A549 (cell line): Measurements from ENCODE around the gene LRP4. TPM values are rescaled to one million over a fixed set of nuclear protein-coding genes. Genes with fewer than 3 reads are reported as not detected.

Experiments
- ATAC-seq, 2 experiments: fragments of 200-7000 bp in 1 of 2; fragments of >200 bp in 1 of 2; cut with Nextera tagmentation in 1 of 2; cut with Tn5 transposase in 1 of 2; 3 replicates each; pipeline versions ENCODE4 v1.8.0 to v1.9.1; 2018 to 2020; ENCODE audit warnings: mild to moderate bottlenecking in 1 of 2, moderate library complexity in 1 of 2
- CTCF ChIA-PET: fragments of 300-600 bp; sonication (Branson Sonifier 250); formaldehyde crosslinking; extraction: SDS; loops from one replicate; lab custom pipeline; 2021; ENCODE audit warnings: antibody characterized with exemption, inconsistent platforms; lab: Yijun Ruan, JAX
- POLR2A ChIA-PET: fragments of 350-600 bp; formaldehyde crosslinking; extraction: SDS; loops from one replicate; lab custom pipeline; 2021; ENCODE audit warnings: antibody characterized with exemption, inconsistent platforms; lab: Yijun Ruan, JAX
- DNase-seq, 2 experiments: peaks; one replicate each; pipeline versions ENCODE4 v3.0.0 to v3.0.0-alpha.2; 2011 to 2016; ENCODE audit warnings: low read depth in 1 of 2, low spot score in 1 of 2
- FAIRE-seq: peaks from 2 replicates; lab custom pipeline; 2011; peaks lifted over from hg19 to GRCh38; lab: Jason Lieb, UNC
- H3K27ac ChIP-seq, 2 experiments: fragments of >200 bp; sonication (Bioruptor Twin); formaldehyde crosslinking; 3 replicates each; pipeline ENCODE4 v1.5.1; 2016 to 2017
- H3K4me1 ChIP-seq: fragments of >200 bp; sonication (Bioruptor Twin); formaldehyde crosslinking; 3 replicates; pipeline ENCODE4 v1.6.1; 2016
- H3K4me2 ChIP-seq: fragments of >200 bp; sonication (Bioruptor Twin); formaldehyde crosslinking; 3 replicates; pipeline ENCODE4 v1.6.1; 2016
- H3K4me3 ChIP-seq: fragments of >200 bp; sonication (Bioruptor Twin); formaldehyde crosslinking; 3 replicates; pipeline ENCODE4 v1.5.1; 2016
- H3K9me3 ChIP-seq: fragments of >200 bp; sonication (Bioruptor Twin); formaldehyde crosslinking; 3 replicates; pipeline ENCODE4 v1.6.1; 2016
- BCL3 ChIP-seq: fragments of >200 bp; sonication (Bioruptor Twin); formaldehyde crosslinking; IDR thresholded peaks from 3 replicates; pipeline ENCODE4 v1.6.1; 2016
- BHLHE40 ChIP-seq: IDR thresholded peaks from 2 replicates; pipeline ENCODE4 v1.6.1; 2012; ENCODE audit warnings: low read depth, low read length, inconsistent platforms
- CBX2 ChIP-seq: fragments of 200-600 bp; sonication (generic); IDR thresholded peaks from 2 replicates; pipeline ENCODE4 v1.6.1; 2016; ENCODE audit warnings: low read depth, mild to moderate bottlenecking, borderline replicate concordance
- CEBPB ChIP-seq, 2 experiments: fragments of >200 bp in 1 of 2; sonication (Bioruptor Twin) in 1 of 2; formaldehyde crosslinking in 1 of 2; IDR thresholded peaks; 2 replicates each; pipeline ENCODE4 v1.6.1; 2012 to 2016
- CHD2 ChIP-seq: fragments of 150-350 bp; IDR thresholded peaks from 2 replicates; pipeline ENCODE4 v1.6.1; 2014; ENCODE audit warnings: low read length; ENCODE audit not compliant: partially characterized antibody
- CHD4 ChIP-seq: fragments of 200-600 bp; sonication (generic); IDR thresholded peaks from 2 replicates; pipeline ENCODE4 v1.6.1; 2016; ENCODE audit warnings: antibody characterized with exemption, mild to moderate bottlenecking, borderline replicate concordance
- EHF ChIP-seq: fragments of 250-450 bp; sonication (Bioruptor Pico); IDR thresholded peaks from 2 replicates; pipeline ENCODE4 v1.5.0; 2020; ENCODE audit warnings: mild to moderate bottlenecking
- ELK1 ChIP-seq: fragments of 150-350 bp; IDR thresholded peaks from 2 replicates; pipeline ENCODE4 v1.6.1; 2014; ENCODE audit warnings: low read depth, mild to moderate bottlenecking, low read length
- FOSB ChIP-seq: fragments of 250-450 bp; sonication (Bioruptor Pico); IDR thresholded peaks from 2 replicates; pipeline ENCODE4 v1.5.0; 2020; ENCODE audit warnings: mild to moderate bottlenecking, moderate library complexity
- FOSL2 ChIP-seq, 2 experiments: fragments of 450-650 bp in 1 of 2; fragments of >200 bp in 1 of 2; sonication (Bioruptor Twin) in 1 of 2; formaldehyde crosslinking; IDR thresholded peaks; 2 replicates each; pipeline versions ENCODE4 v1.5.0 to v1.6.1; 2016 to 2020; ENCODE audit warnings: mild to moderate bottlenecking in 1 of 2, moderate library complexity in 1 of 2
- FOXS1 ChIP-seq: fragments of 250-450 bp; sonication (Bioruptor Pico); IDR thresholded peaks from 2 replicates; pipeline ENCODE4 v1.5.0; 2020; ENCODE audit warnings: mild to moderate bottlenecking, moderate library complexity
- HMGXB4 ChIP-seq: fragments of 250-450 bp; sonication (Bioruptor Pico); IDR thresholded peaks from 2 replicates; pipeline ENCODE4 v1.5.0; 2021; ENCODE audit warnings: mild to moderate bottlenecking, moderate library complexity, borderline replicate concordance
- HOXB13 ChIP-seq: fragments of 250-450 bp; sonication (Bioruptor Pico); IDR thresholded peaks from 2 replicates; pipeline ENCODE4 v1.5.0; 2020; ENCODE audit warnings: low read depth, mild to moderate bottlenecking, moderate library complexity
- KDM5A ChIP-seq: fragments of 200-600 bp; sonication (generic); IDR thresholded peaks from 2 replicates; pipeline ENCODE4 v1.6.1; 2016; ENCODE audit warnings: antibody characterized with exemption, mild to moderate bottlenecking
- MAFK ChIP-seq: fragments of 450-650 bp; IDR thresholded peaks from 2 replicates; pipeline ENCODE4 v1.6.1; 2014; ENCODE audit not compliant: partially characterized antibody
- MAX ChIP-seq: IDR thresholded peaks from 2 replicates; pipeline ENCODE4 v1.6.1; 2012
- MAZ ChIP-seq: fragments of 150-350 bp; IDR thresholded peaks from 2 replicates; pipeline ENCODE4 v1.6.1; 2014; ENCODE audit warnings: antibody characterized with exemption, low read depth, low read length, borderline replicate concordance
- PHF8 ChIP-seq: fragments of 200-600 bp; sonication (generic); IDR thresholded peaks from 2 replicates; pipeline ENCODE4 v1.6.1; 2016; ENCODE audit warnings: low read depth, mild to moderate bottlenecking, antibody characterized with exemption, moderate library complexity, borderline replicate concordance
- POLR2A ChIP-seq: IDR thresholded peaks from 2 replicates; pipeline ENCODE4 v1.6.1; 2012; ENCODE audit warnings: mild to moderate bottlenecking, low read length
- REST ChIP-seq: fragments of 200-600 bp; sonication (generic); IDR thresholded peaks from 2 replicates; pipeline ENCODE4 v1.6.1; 2016; ENCODE audit warnings: antibody characterized with exemption, mild to moderate bottlenecking, moderate library complexity
- SMC3 ChIP-seq: fragments of >200 bp; sonication (Bioruptor Twin); formaldehyde crosslinking; IDR thresholded peaks from 3 replicates; pipeline ENCODE4 v1.6.1; 2018; ENCODE audit warnings: inconsistent platforms
- SREBF2 ChIP-seq: fragments of 450-650 bp; IDR thresholded peaks from 2 replicates; pipeline ENCODE4 v1.6.1; 2014; ENCODE audit warnings: mild to moderate bottlenecking, moderate library complexity
- ZC3H11A ChIP-seq: fragments of 450-650 bp; IDR thresholded peaks from 2 replicates; pipeline ENCODE4 v1.6.1; 2014; ENCODE audit warnings: antibody characterized with exemption, mild to moderate bottlenecking
- ZNF302 ChIP-seq: fragments of 250-450 bp; sonication (Bioruptor Pico); IDR thresholded peaks from 2 replicates; pipeline ENCODE4 v1.9.0; 2021; ENCODE audit warnings: inconsistent platforms, mild to moderate bottlenecking, moderate library complexity
- ZSCAN20 ChIP-seq: fragments of 250-450 bp; sonication (Bioruptor Pico); IDR thresholded peaks from 2 replicates; pipeline ENCODE4 v1.8.0; 2022; ENCODE audit warnings: mild to moderate bottlenecking, moderate library complexity
- WGBS: methylation state at CpG from one replicate; pipeline ENCODE4 v1.1.6; 2017; ENCODE audit errors: missing lambda C conversion rate; 5-methylcytosine and 5-hydroxymethylcytosine counted together
- polyA plus RNA-seq, 4 experiments: library from polyadenylated mRNA; depleted of rRNA in 3 of 4; stranded (reverse); fragments of >200 nt; fragmentation: RNase III in 1 of 4; extraction: RNeasy Plus Mini Kit Qiagen cat#74134 plus additional on column Dnase treatment in 1 of 4; gene quantifications; 2 replicates in 3 of 4; 3 replicates in 1 of 4; pipeline ENCODE4 v1.2.3, GENCODE V29; 2011 to 2017

LRP4 gene
- polyA plus RNA-seq, 2 of the 4 experiments (the other 2 are of a cell fraction): 4.0 to 6.4 TPM

- H3K27ac ChIP-seq: no peak overlapping the region
- no peak overlapping the region for H3K4me2 ChIP-seq
- no peaks in the 10 kb centered on the region for H3K4me1 ChIP-seq
- ChIA-PET CTCF (interaction anchor here (3.6 kb wide), 1 partner anchor 284 kb away, joined by 16 read pairs; no protein-coding TSS in a partner anchor), POLR2A (no interaction called here)
- ATAC-seq (no peak), FAIRE-seq (no peak), DNase-seq (no peak)
- H3K4me3 ChIP-seq: no peak overlapping the region
- H3K9me3 ChIP-seq: no peaks in the 10 kb centered on the region
- TF ChIP-seq CEBPB (IDR thresholded peaks at IDR 0.05) (no peak), ZC3H11A (no peak), ELK1 (no peak), HMGXB4 (CRISPR knock-in tag) (no peak), CHD4 (no peak), FOSL2 (IDR thresholded peaks at IDR 0.05) (no peak), FOSL2 (CRISPR knock-in tag; IDR thresholded peaks at IDR 0.05) (no peak)
- 89% methylated on average over 6 of the region's 6 CpGs for WGBS
These were observed 49.4 kb downstream of the LRP4 start for GRCh38 chr11:46868912-46869311.

GRCh38 chr11:46865340-46865739 lies 53.0 kb downstream of the LRP4 start:
- Histone ChIP-seq H3K4me2 (no peak overlapping the region), H3K9me3 (no peaks in the 10 kb centered on the region), H3K4me1 (no peaks in the 10 kb centered on the region), H3K27ac (no peak overlapping the region), H3K4me3 (no peak overlapping the region)
- no peak for TF ChIP-seq MAFK
- TF ChIP-seq HOXB13 (CRISPR knock-in tag): no peak
- TF ChIP-seq PHF8: no peak
- TF ChIP-seq FOXS1 (CRISPR knock-in tag): no peak
- TF ChIP-seq ZSCAN20 (CRISPR knock-in tag): no peak
- TF ChIP-seq ZNF302 (CRISPR knock-in tag): no peak
- no peak for TF ChIP-seq MAZ
- no peak for TF ChIP-seq KDM5A
- TF ChIP-seq CBX2: no peak
- TF ChIP-seq SMC3: no peak
- TF ChIP-seq BCL3: no peak
- TF ChIP-seq BHLHE40: no peak
- TF ChIP-seq SREBF2: no peak
- TF ChIP-seq CHD2: no peak
- TF ChIP-seq MAX: no peak
- no peak for TF ChIP-seq REST
- TF ChIP-seq EHF (CRISPR knock-in tag): no peak
- TF ChIP-seq POLR2A: no peak
- TF ChIP-seq FOSB (CRISPR knock-in tag): no peak
- FAIRE-seq (no peak), DNase-seq (no peak), ATAC-seq (no peak)
- ChIA-PET POLR2A (no interaction called here), CTCF (no interaction called here)
- 71% methylated on average over 2 of the region's 2 CpGs for WGBS
